GM23248 (cell line): Measurements from ENCODE around the gene ATP2B1. TPM values are rescaled to one million over a fixed set of nuclear protein-coding genes. Genes with fewer than 3 reads are reported as not detected.
"Not testable (repeated sequence)": the region's sequence is repeated elsewhere in the genome, so short reads cannot be mapped to it uniquely, and the experiment has no call there.

Experiments
- DNase-seq: peaks from one replicate; pipeline ENCODE4 v3.0.0-alpha.2; 2015
- H2AFZ ChIP-seq: fragments of 200-600 bp; sonication (generic); 2 replicates; pipeline ENCODE4 v1.6.1; 2016; ENCODE audit warnings: antibody characterized with exemption
- H3F3A ChIP-seq: fragments of 200-600 bp; sonication (generic); 2 replicates; pipeline ENCODE4 v1.6.1; 2016; ENCODE audit warnings: mild to moderate bottlenecking, antibody characterized with exemption, mixed run types; ENCODE audit not compliant: insufficient read depth
- H3K27ac ChIP-seq: fragments of 200-600 bp; sonication (generic); 2 replicates; pipeline ENCODE4 v1.5.1; 2016; ENCODE audit warnings: mild to moderate bottlenecking
- H3K27me3 ChIP-seq: fragments of 200-600 bp; sonication (generic); replicated peaks from 2 replicates; pipeline ENCODE4 v1.6.1; 2016; ENCODE audit warnings: mild to moderate bottlenecking; ENCODE audit not compliant: insufficient read depth
- H3K36me3 ChIP-seq: fragments of 200-600 bp; sonication (generic); 2 replicates; pipeline ENCODE4 v1.6.1; 2016; ENCODE audit warnings: low read depth, mild to moderate bottlenecking
- H3K4me1 ChIP-seq: fragments of 200-600 bp; sonication (generic); 2 replicates; pipeline ENCODE4 v1.6.1; 2016; ENCODE audit warnings: mild to moderate bottlenecking; ENCODE audit not compliant: insufficient read depth
- H3K4me2 ChIP-seq: fragments of 200-600 bp; sonication (generic); one replicate; pipeline ENCODE4 v1.6.1; 2016; ENCODE audit warnings: mild to moderate bottlenecking; ENCODE audit not compliant: unreplicated experiment
- H3K4me3 ChIP-seq: fragments of 200-600 bp; sonication (generic); 2 replicates; pipeline ENCODE4 v1.5.1; 2016; ENCODE audit warnings: mild to moderate bottlenecking
- H3K79me2 ChIP-seq: fragments of 200-600 bp; sonication (generic); 2 replicates; pipeline ENCODE4 v1.6.1; 2016; ENCODE audit warnings: mild to moderate bottlenecking; ENCODE audit not compliant: insufficient read depth
- H3K9ac ChIP-seq: fragments of 200-600 bp; sonication (generic); 2 replicates; pipeline ENCODE4 v1.6.1; 2016; ENCODE audit warnings: mild to moderate bottlenecking
- H3K9me2 ChIP-seq: fragments of 200-600 bp; sonication (generic); 2 replicates; pipeline ENCODE4 v1.6.1; 2016; ENCODE audit warnings: mixed run types, mild to moderate bottlenecking, moderate library complexity; ENCODE audit not compliant: insufficient read depth
- H3K9me3 ChIP-seq: fragments of 200-600 bp; sonication (generic); one replicate; pipeline ENCODE4 v1.6.1; 2017; ENCODE audit warnings: low read depth
- H4K20me1 ChIP-seq: fragments of 200-600 bp; sonication (generic); 2 replicates; pipeline ENCODE4 v1.6.0; 2016; ENCODE audit not compliant: insufficient read depth
- EZH2 ChIP-seq: fragments of 200-600 bp; sonication (generic); IDR thresholded peaks from 2 replicates; pipeline ENCODE4 v1.6.1; 2018; ENCODE audit warnings: antibody characterized with exemption, mild to moderate bottlenecking; ENCODE audit not compliant: insufficient read depth, poor library complexity, severe bottlenecking
- EZH2phosphoT487 ChIP-seq: fragments of 200-600 bp; sonication (generic); IDR thresholded peaks from 2 replicates; pipeline ENCODE4 v1.6.1; 2018; ENCODE audit warnings: antibody characterized with exemption, moderate library complexity, mild to moderate bottlenecking, low read depth; ENCODE audit not compliant: insufficient read depth
- WGBS, 2 experiments: methylation state at CpG; one replicate each; pipeline ENCODE4 v1.1.6; 2015 to 2017; ENCODE audit warnings: low lambda C conversion rate in 2 of 2, low coverage in 1 of 2; ENCODE audit errors: missing lambda C conversion rate in 2 of 2; 5-methylcytosine and 5-hydroxymethylcytosine counted together
- in situ Hi-C: fragments of 300-500 bp; cut with MboI; formaldehyde crosslinking; loops from 2 replicates; pipeline ENCODE4 v1.15.0; 2020
- polyA plus RNA-seq: library from polyadenylated mRNA; unstranded; fragments of >200 nt; fragmentation: Nextera tagmentation; extraction: Ambion mirVana; gene quantifications from 2 replicates; pipeline ENCODE4 v1.2.1, GENCODE V29; 2016
- total RNA-seq: library from RNA; depleted of rRNA; stranded (reverse); fragments of >200 nt; shearing (Covaris generic); gene quantifications from 2 replicates; pipeline ENCODE4 v1.2.3, GENCODE V29; 2014; rRNA removed

ATP2B1 gene
- total RNA-seq (34.5 and 42.4 TPM in 2 replicates), polyA plus RNA-seq (78.5 and 80.1 TPM in 2 replicates)

DNA sequence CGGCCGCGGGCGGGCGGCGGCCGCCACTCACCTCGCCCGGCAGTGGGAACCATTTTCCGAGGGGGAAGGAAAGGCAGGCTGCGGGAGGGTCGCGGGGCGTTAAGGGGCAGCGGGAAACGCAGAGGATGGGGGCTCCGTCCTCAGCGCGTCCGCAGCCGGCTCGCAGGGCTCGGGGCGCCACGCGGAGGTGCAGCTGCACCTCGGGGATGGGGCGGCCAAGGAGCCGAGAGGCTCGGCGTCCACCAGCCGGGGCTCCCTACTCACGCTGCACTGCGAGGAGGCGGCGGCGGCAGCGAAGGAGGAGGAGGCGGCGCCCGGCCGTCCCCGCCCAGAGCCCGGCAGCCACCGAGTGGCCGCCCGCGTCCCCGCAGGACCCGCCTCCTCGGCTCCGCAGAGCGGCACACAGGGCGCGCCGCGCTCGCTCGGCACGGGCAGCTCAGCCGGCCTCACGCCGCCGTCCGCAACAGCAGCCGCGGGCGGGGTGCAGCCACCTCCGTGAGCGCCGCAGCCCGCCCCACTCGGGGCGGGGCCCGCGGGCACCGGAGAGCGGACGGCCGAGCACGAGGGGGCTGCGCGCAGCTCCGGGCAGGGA is at the start of gene ATP2B1:
ATP2B1 (minus strand) TSS at position 274 of the 592 bp plus-strand sequence. CDS start 52,952 bp downstream, outside the sequence.
- Histone ChIP-seq H3F3A (peaks cover 13% of the 10 kb centered on the region; the same call in 1 of the 2 replicates), H3K9ac (peak within 1 kb of the TSS; percentile 95), H3K9me3 (no peaks in the 10 kb centered on the region), H3K9me2 (no peaks in the 10 kb centered on the region), H4K20me1 (no peaks in the 10 kb centered on the region), H2AFZ (peak within 1 kb of the TSS; percentile 78), H3K4me2 (peak within 1 kb of the TSS; percentile 82), H3K27ac (peak within 1 kb of the TSS; percentile 90), H3K36me3 (no peaks in the 10 kb centered on the region), H3K4me1 (peaks cover 23% of the 10 kb centered on the region), H3K4me3 (peak within 1 kb of the TSS; percentile 90), H3K79me2 (peaks cover 47% of the 10 kb centered on the region), H3K27me3 (no peaks in the 10 kb centered on the region)
- peak; percentile 95 for DNase-seq
- TF ChIP-seq EZH2phosphoT487 (no peak), EZH2 (no peak)
- whole genome bisulfite sequencing, 2 experiments = 0 to 2% methylated on average over 21 to 60 of the region's 84 CpGs
- in situ Hi-C loops = no loop called here

DNA sequence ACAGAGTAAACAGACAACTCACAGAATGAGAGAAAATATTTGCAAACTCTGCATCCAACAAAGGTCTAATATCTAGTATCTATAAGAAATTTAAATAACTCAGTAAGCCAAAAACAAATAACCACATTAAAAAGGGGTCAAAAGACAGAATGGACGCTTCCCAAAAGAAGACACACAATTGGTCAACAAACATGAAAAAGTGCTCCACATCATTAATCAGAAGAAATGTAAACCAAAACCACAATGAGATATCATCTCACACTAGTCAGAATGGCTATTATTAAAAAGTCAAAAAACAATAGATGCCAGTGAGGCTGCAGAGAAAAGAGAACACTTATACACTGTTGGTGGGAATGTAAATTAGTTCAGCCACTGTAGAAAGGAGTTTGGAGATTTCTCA is 49.3 kb upstream of the ATP2B1 start:
- H4K20me1 ChIP-seq, H3K27ac ChIP-seq, H2AFZ ChIP-seq, H3K9ac ChIP-seq, in situ Hi-C loops, H3K9me3 ChIP-seq, H3K4me2 ChIP-seq, H3K4me3 ChIP-seq, H3K9me2 ChIP-seq, DNase-seq, H3K27me3 ChIP-seq, H3K79me2 ChIP-seq, H3K36me3 ChIP-seq: not testable (repeated sequence)
- 93 to 100% methylated on average over 1 of the region's 1 CpG for WGBS, 2 experiments
- H3F3A ChIP-seq = peaks cover 15% of the 10 kb centered on the region
- H3K4me1 ChIP-seq = peaks cover 17% of the 10 kb centered on the region

DNA sequence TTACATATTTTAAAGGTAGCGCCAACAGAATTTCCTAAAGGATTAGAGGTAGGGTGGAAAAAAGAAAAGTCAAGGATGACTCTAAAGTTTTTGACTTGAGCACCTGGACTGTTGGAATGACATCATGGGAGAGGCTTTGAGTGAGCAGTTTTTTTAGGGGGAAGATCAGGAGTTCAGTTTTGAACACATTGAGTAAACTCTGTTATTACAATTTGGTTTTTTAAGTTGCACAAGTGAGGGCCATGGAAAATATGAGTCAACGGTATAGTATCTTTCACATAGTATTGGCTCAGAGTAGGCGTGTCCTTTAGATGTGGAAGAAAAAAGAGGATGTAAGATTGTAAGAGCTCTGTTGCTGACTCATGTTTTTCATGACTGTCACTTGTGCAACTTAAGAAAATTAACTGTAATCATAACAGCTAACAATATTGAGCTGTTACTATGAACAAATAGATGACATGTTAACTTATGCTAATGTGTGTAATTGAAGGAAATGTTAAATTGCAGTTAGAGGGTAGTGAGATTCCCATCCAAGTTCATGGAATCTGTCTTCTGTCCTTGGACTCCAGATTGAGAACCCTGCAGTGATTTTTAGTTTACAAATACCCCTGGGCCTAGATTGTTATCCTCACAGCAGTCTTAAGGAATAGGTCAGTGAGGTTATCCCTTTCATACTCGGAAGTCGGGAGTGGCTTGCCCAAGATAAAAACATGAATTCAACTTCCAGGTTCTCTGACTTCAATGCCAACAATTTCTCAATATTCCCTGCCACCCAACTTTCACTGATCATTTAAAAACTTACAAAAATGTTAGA is 48.2 kb upstream of the ATP2B1 start:
- Histone ChIP-seq H3K4me1 (peaks cover 17% of the 10 kb centered on the region), H3K79me2 (no peaks in the 10 kb centered on the region), H3K4me3 (no peak overlapping the region), H3K27me3 (no peaks in the 10 kb centered on the region), H3K4me2 (peak overlapping the region; percentile 53), H3K9me2 (no peaks in the 10 kb centered on the region), H3K27ac (peak overlapping the region; percentile 93), H3K9me3 (no peaks in the 10 kb centered on the region), H2AFZ (peak overlapping the region; percentile 25; the same call in 1 of the 2 replicates), H4K20me1 (no peaks in the 10 kb centered on the region), H3K9ac (peak overlapping the region; percentile 72), H3K36me3 (no peaks in the 10 kb centered on the region), H3F3A (peaks cover 15% of the 10 kb centered on the region)
- no peak for TF ChIP-seq EZH2
- no peak for TF ChIP-seq EZH2phosphoT487
- in situ Hi-C loops = no loop called here
- peak; percentile 100 for DNase-seq
- 19 to 21% methylated on average over 5 of the region's 5 CpGs for WGBS, 2 experiments

DNA sequence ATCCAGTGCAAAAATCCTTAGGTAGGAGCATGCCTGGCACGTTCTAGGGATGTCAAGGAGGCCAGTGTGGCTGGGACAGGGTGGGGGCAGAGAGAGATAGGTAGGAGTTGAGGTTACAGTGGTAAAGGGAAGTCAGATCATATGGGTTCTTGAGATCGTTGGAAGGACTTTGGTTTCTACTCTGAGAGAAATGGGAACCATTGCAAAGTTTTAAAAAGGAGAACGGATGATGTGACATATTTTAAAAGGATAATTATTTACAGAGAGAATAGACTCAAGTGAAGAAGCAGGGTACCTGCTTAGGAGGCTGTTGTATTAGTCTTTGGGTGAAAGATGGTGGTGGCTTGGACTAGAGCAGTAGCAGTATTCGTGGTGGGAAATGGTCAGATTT is 47.6 kb upstream of the ATP2B1 start:
- Histone ChIP-seq H3K9me2 (no peaks in the 10 kb centered on the region), H3K27me3 (no peaks in the 10 kb centered on the region), H3K36me3 (no peaks in the 10 kb centered on the region), H4K20me1 (no peaks in the 10 kb centered on the region), H3K79me2 (no peaks in the 10 kb centered on the region), H3K9ac (peak overlapping the region; percentile 41; the same call in 1 of the 2 replicates), H3F3A (peaks cover 21% of the 10 kb centered on the region), H2AFZ (peak overlapping the region; percentile 25; the same call in 1 of the 2 replicates), H3K4me3 (no peak overlapping the region), H3K27ac (peak overlapping the region; percentile 93), H3K9me3 (no peaks in the 10 kb centered on the region), H3K4me1 (peaks cover 23% of the 10 kb centered on the region), H3K4me2 (peak overlapping the region; percentile 53)
- in situ Hi-C loops = no loop called here
- no peak for DNase-seq
- 75 to 79% methylated on average over 4 of the region's 4 CpGs for WGBS, 2 experiments
- TF ChIP-seq EZH2 (no peak), EZH2phosphoT487 (no peak)
